Activated CD4-positive, alpha-beta T cell treated with anti-CD3 and anti-CD28 coated beads, Interleukin-2, Interleukin-4, amounts not matched to agents 100 ng/mL and 50 ng/mL, durations not matched to agents 16 hours and 8 hours (primary cell): ENCODE results near the gene AGMO.

ENCODE experiments used
- DNase-seq: peaks from one replicate; pipeline ENCODE4 v3.0.0-alpha.2; 2020; ENCODE audit warnings: low spot score

Gene AGMO

GRCh38 chr7:15457990-15458955 is 103.5 kb downstream of the AGMO start:
- DNase-seq: no peak

- DNase-seq: no peak
Observed at GRCh38 chr7:15452670-15453069, 109.1 kb downstream of the AGMO start.

- no peak for DNase-seq
Observed at GRCh38 chr7:15446722-15447121, 115.1 kb downstream of the AGMO start.

- no peak for DNase-seq
Observed at GRCh38 chr7:15446280-15446679, 115.5 kb downstream of the AGMO start.

GRCh38 chr7:15441915-15442314 is 119.9 kb downstream of the AGMO start:
- DNase-seq: no peak

- no peak for DNase-seq
Observed at GRCh38 chr7:15440482-15440881, 121.3 kb downstream of the AGMO start.

- no peak for DNase-seq
Observed at GRCh38 chr7:15439853-15440252, 122.0 kb downstream of the AGMO start.

- DNase-seq: no peak
Observed at GRCh38 chr7:15433151-15433550, 128.7 kb downstream of the AGMO start.

GRCh38 chr7:15430911-15431310 is 130.9 kb downstream of the AGMO start:
- no peak for DNase-seq

GRCh38 chr7:15430191-15430590 is 131.6 kb downstream of the AGMO start:
- no peak for DNase-seq

GRCh38 chr7:15424468-15424867 is 137.3 kb downstream of the AGMO start:
- DNase-seq: no peak

GRCh38 chr7:15419596-15419995 is 142.2 kb downstream of the AGMO start:
- no peak for DNase-seq

GRCh38 chr7:15418264-15418663 is 143.6 kb downstream of the AGMO start:
- no peak for DNase-seq

GRCh38 chr7:15417341-15417988 is 144.3 kb downstream of the AGMO start:
- no peak for DNase-seq

- no peak for DNase-seq
Observed at GRCh38 chr7:15411019-15411418, 150.8 kb downstream of the AGMO start.

GRCh38 chr7:15407910-15408309 is 153.9 kb downstream of the AGMO start:
- DNase-seq: no peak

- no peak for DNase-seq
Observed at GRCh38 chr7:15403751-15404150, 158.1 kb downstream of the AGMO start.

GRCh38 chr7:15403315-15403714 is 158.5 kb downstream of the AGMO start:
- no peak for DNase-seq

- DNase-seq: no peak
Observed at GRCh38 chr7:15402436-15403136, 159.2 kb downstream of the AGMO start.

- DNase-seq: no peak
Observed at GRCh38 chr7:15400440-15400839, 161.4 kb downstream of the AGMO start.

- DNase-seq: no peak
Observed at GRCh38 chr7:15399441-15399840, 162.4 kb downstream of the AGMO start.

GRCh38 chr7:15397922-15398760 is 163.7 kb downstream of the AGMO start:
- no peak for DNase-seq
